Measurements from ENCODE around the gene NID1.
"Not testable (repeated sequence)": the region's sequence is repeated elsewhere in the genome, so short reads cannot be mapped to it uniquely, and the experiment has no call there.

NID1 gene

DNA sequence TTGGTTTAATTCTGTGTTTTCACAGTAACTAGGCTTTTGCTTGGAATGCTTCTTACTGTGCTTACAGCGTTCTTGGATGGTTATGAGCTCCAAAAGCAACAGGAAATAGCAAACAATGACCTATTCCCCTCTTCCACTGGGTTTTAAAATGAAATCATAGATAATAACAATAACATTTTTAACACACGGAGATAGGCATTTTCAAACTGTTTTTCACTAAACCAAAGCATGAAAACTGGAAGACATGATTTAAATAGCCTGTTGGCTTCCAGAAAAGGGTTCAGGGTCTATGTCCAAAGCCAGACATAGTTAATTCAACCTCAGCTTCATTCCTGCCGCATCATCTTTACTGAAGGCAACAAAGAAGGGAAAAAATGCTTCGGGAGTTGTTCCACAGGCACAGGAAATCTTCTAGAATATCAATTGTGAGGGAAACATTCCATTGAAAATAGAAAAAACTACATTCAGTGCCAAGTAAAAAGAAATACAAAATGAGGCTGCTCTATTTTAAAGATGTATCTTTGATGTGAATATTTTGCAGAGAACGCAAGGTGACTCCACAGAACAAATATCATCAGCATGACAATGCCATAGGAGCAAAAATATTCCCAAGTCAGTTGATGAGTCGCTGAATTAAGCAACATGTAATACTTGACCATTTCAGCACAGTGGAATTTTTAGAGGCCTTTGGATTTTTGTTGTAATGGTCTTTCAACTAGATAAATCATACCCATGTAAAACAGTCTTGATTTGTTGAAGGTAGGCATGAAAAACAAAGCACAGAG lies 80.7 kb downstream of the NID1 start:
- no peak for TF ChIP-seq CTCF (IDR thresholded peaks at IDR 0.05; ENCODE audit: low read depth, low read length)
- no peak overlapping the region for H3K4me3 ChIP-seq (ENCODE audit: low read depth, low read length)

- TF ChIP-seq CTCF (IDR thresholded peaks at IDR 0.05; ENCODE audit: low read depth, low read length): no peak
- H3K4me3 ChIP-seq (ENCODE audit: low read depth, low read length): no peak overlapping the region
Measured at GRCh38 chr1:235980976-235981375, 83.9 kb downstream of the NID1 start.

DNA sequence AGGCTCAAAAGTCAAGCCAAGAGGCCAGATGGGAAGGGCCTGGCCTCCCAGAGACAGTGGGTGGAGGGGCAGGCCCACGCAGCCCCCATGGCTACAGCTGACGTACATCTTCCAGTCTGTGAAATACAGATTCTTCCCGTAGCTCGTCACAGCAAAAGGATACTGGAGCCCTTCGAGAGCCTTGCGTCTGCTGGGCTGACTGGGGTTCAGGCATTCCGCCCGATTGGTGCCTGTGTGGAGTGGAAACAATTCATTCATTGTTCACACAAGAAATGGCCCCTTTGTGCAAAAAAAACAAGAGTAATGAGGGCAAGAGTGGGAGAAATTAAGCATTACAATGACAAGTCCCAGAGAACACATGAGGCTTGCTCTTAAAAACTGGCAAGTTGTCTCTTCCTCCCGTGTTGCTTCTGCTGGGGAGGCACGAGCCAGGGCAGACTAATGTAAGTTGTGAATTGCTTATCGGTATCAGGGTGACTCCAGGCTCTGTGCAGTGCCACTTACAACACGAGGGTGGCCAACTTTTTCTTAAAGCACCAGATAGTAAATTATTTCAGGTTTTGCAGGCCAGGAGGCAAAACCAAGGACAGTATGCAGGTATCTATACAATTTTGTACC lies 85.1 kb downstream of the NID1 start:
- H3K4me3 ChIP-seq (ENCODE audit: low read depth, low read length): no peak overlapping the region
- no peak for TF ChIP-seq CTCF (IDR thresholded peaks at IDR 0.05; ENCODE audit: low read depth, low read length)

GRCh38 chr1:235979176-235979575 lies 85.7 kb downstream of the NID1 start:
- TF ChIP-seq CTCF (IDR thresholded peaks at IDR 0.05; ENCODE audit: low read depth, low read length): no peak
- H3K4me3 ChIP-seq (ENCODE audit: low read depth, low read length): no peak overlapping the region

DNA sequence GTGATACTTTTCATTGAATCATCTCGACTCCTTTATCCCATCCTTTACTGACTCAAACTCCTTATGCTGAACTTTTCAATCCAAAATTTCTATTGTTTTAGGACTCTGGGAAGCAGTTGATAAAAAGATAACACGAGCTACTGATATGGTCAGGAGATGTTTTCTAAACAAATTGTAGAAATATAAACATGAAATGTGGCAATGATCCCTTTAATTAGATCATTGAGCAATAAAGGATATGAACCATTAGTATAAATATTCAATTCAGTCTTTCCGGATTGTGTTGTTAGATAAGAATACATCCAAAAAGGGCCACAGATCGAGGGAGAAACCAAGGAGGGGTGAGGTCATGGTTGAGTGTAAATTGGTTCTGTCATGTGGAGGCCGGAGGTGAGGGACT lies 88.4 kb downstream of the NID1 start:
- H3K4me3 ChIP-seq (ENCODE audit: low read depth, low read length): no peak overlapping the region
- TF ChIP-seq CTCF (IDR thresholded peaks at IDR 0.05; ENCODE audit: low read depth, low read length): no peak

DNA sequence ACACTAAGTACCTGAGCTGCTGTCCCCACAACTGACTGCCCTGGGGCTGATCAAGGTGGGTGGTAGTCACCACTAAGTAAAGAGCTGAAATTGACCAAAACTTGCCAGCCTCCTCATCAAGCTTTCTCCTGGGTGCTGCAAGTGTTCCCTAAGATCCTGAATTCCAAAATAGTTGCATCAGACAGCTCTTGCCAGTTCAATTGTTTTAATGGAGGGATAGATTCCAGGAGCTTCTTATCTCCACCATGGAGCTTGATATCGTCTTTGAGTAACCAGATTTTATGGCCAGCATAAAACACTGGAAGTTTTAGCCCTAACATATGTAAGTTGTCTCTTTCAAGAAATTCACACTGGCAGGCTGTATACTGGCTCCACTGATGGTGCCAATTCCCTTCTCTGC lies 90.3 kb downstream of the NID1 start:
- H3K4me3 ChIP-seq (ENCODE audit: low read depth, low read length): no peak overlapping the region
- no peak for TF ChIP-seq CTCF (IDR thresholded peaks at IDR 0.05; ENCODE audit: low read depth, low read length)

DNA sequence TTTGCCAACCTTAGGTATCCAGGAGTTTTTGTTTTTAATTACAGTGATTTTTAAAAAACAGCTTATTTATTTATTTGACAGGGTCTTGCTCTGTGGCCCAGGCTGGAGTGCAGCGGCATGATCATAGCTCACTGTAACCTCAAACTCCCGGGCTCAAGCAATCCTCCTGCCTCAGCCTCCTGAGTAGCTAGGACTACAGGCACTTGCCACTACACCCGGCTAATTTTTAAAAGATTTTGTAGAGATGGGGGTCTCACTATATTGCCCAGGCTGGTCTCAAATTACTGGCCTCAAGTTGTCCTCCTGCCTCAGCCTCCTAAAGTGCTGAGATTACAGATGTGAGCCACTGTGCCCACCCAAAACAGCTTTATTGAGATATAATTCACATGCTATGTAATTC lies 92.2 kb downstream of the NID1 start:
- not testable (repeated sequence) for H3K4me3 ChIP-seq (ENCODE audit: low read depth, low read length)

Data from WI38 (cell line).